H1 (cell line): ENCODE data around the gene STK32A. TPM values are rescaled to one million over a fixed set of nuclear protein-coding genes. Genes with fewer than 3 reads are reported as not detected.

Experiments used
- CREB1 ChIP-seq: IDR thresholded peaks from 2 replicates; pipeline ENCODE4 v1.6.1; 2012; ENCODE audit warnings: inconsistent platforms
- CTBP2 ChIP-seq: IDR thresholded peaks from 2 replicates; pipeline ENCODE4 v1.7.0; 2011; ENCODE audit warnings: borderline replicate concordance, mild to moderate bottlenecking, moderate library complexity, mixed read lengths, low read length; ENCODE audit not compliant: insufficient read depth, insufficient read length
- GTF2F1 ChIP-seq: IDR thresholded peaks from 2 replicates; pipeline ENCODE4 v1.6.1; 2012; ENCODE audit warnings: low read depth, low read length, improper control_type of control experiment, borderline replicate concordance
- NRF1 ChIP-seq: IDR thresholded peaks from 2 replicates; pipeline ENCODE4 v1.6.1; 2011; ENCODE audit warnings: mild to moderate bottlenecking, low read depth, low read length, improper control_type of control experiment
- RNF2 ChIP-seq: fragments of 200-900, 300-1000 bp; sonication (generic); IDR thresholded peaks from 2 replicates; pipeline ENCODE4 v1.7.1; 2016; ENCODE audit warnings: borderline replicate concordance, low read depth, mild to moderate bottlenecking, antibody characterized with exemption, low read length; ENCODE audit not compliant: poor library complexity, severe bottlenecking; ENCODE audit errors: missing control alignments
- SP4 ChIP-seq: IDR thresholded peaks from 2 replicates; pipeline ENCODE4 v1.6.1; 2012; ENCODE audit warnings: low read length, inconsistent platforms
- TEAD4 ChIP-seq: IDR thresholded peaks from 2 replicates; pipeline ENCODE4 v1.6.1; 2012; ENCODE audit warnings: low read depth, low read length, inconsistent platforms, mixed read lengths
- polyA plus RNA-seq, 7 experiments: library from polyadenylated mRNA; depleted of rRNA in 3 of 7; stranded (reverse) in 5 of 7; unstranded in 2 of 7; fragments of >200 nt in 5 of 7; fragments of 200-250 nt in 2 of 7; gene quantifications; 1 replicate in 5 of 7; 2 replicates in 1 of 7; 4 replicates in 1 of 7; pipeline versions ENCODE4 v1.2.1 to v1.2.3, GENCODE V29; 2011 to 2013; ENCODE audit warnings: missing spikeins in 2 of 7, mixed read lengths in 2 of 7
- total RNA-seq: library from RNA; stranded (reverse); fragmentation: NEBNext Ultra II Directional; extraction: Animal tissue kit (Norgen Biotek cat#: 25700); gene quantifications from 2 replicates; pipeline ENCODE4 v1.2.1, GENCODE V29; 2021

STK32A gene
- total and polyA plus RNA-seq, 2 of the 8 experiments (the other 6 are each of a cell fraction or from before 2014, with no cell fraction given): 1.3 to 2.5 TPM

DNA sequence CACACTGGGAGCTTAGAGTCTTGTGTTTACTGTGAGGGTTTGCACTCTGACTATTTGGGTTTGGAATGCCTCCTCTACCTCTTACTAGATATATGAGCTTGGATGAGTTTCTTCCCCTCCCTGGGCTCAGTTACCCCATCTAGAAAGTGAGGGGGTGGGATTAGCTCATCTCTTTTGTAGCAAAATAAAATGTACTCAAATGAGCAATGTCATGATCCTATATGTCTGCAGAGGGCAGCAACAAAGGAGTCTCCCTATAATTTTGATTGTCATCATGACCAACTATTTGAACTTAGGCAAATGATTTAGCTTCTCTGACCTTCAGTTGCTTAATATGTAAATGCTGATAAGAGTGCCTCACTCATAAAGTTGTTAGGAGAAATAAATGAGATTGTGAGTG is 166.1 kb downstream of the STK32A start (continued):
- no peak for TF ChIP-seq RNF2
- no peak for TF ChIP-seq NRF1
- no peak for TF ChIP-seq CTBP2
- no peak for TF ChIP-seq CREB1
- no peak for TF ChIP-seq SP4
- TF ChIP-seq TEAD4: no peak
- TF ChIP-seq GTF2F1: no peak
- TF ChIP-seq, all 59 proteins: peak for 0
